ENCODE data around the gene COL18A1. TPM values are rescaled to one million over a fixed set of nuclear protein-coding genes. Genes with fewer than 3 reads are reported as not detected.
A peak's percentile ranks its signal among the peaks of the same experiment; 100 is the strongest.

COL18A1 gene
- total and polyA plus RNA-seq, 2 of the 8 experiments (the other 6 are each of a cell fraction or from before 2014, with no cell fraction given) = 145 to 201 TPM

- no peak overlapping the region for H3K4me2 ChIP-seq (ENCODE audit: insufficient read depth in 1 of 2, low read depth in 2 of 2, low read length in 2 of 2)
- H2AFZ ChIP-seq (ENCODE audit: low read length) = no peak overlapping the region
- H3K9ac ChIP-seq (replicated peaks in 1 of 4; ENCODE audit: extremely low read depth in 1 of 4, low read depth in 3 of 4, low read length in 3 of 4) = no peak overlapping the region
- H3K4me1 ChIP-seq (replicated peaks in 1 of 4; ENCODE audit: control insufficient read depth in 3 of 4, insufficient read depth in 4 of 4, low read length in 3 of 4) = no peaks in the 10 kb centered on the region
- H3K79me1 ChIP-seq (ENCODE audit: low read depth, low read length) = peaks cover 10% of the 10 kb centered on the region
- H3K4ac ChIP-seq (replicated peaks; ENCODE audit: insufficient read length, low read depth, low read length) = no peak overlapping the region
- no peak overlapping the region for H3K18ac ChIP-seq (ENCODE audit: extremely low read depth, low read length)
- H2BK120ac ChIP-seq (replicated peaks; ENCODE audit: low read depth, low read length) = no peak overlapping the region
- ChIA-PET POLR2A (ENCODE audit: partially characterized antibody) (interaction anchor here (0.6 to 0.9 kb wide), 4 partner anchors 17 to 202 kb away, joined by 3 to 4 read pairs (median 3); no protein-coding TSS in a partner anchor), CTCF (ENCODE audit: partially characterized antibody) (interaction anchor here (0.8 to 2.1 kb wide), 7 partner anchors 8 to 165 kb away, joined by 3 to 6 read pairs (median 4); no protein-coding TSS in a partner anchor)
- H3K14ac ChIP-seq (ENCODE audit: insufficient read length) = no peak overlapping the region
- H4K8ac ChIP-seq (ENCODE audit: extremely low read depth, insufficient read depth, low read length) = no peak overlapping the region; the same call in 1 of the 2 replicates
- H2BK5ac ChIP-seq (ENCODE audit: low read depth, low read length) = peak overlapping the region; percentile 39; the same call in 1 of the 2 replicates
- DNase-seq (ENCODE audit: low read depth in 1 of 2, low spot score in 2 of 2) = no peak
- no peak overlapping the region for H2AK5ac ChIP-seq (ENCODE audit: low read depth, low read length)
- no peak for FAIRE-seq
- H3K79me2 ChIP-seq (ENCODE audit: control insufficient read depth in 1 of 2, insufficient read depth in 2 of 2, low read length in 2 of 2) = peaks cover 0 to 73% of the 10 kb centered on the region in 2 experiments; a peak in 3 of 4 replicates
- H2BK20ac ChIP-seq (ENCODE audit: low read length) = no peak overlapping the region
- TF ChIP-seq FOSL1 (IDR thresholded peaks at IDR 0.05; ENCODE audit: insufficient read depth, low read depth, low read length) = no peak
- no peak for TF ChIP-seq EP300 (IDR thresholded peaks at IDR 0.05; ENCODE audit: borderline replicate concordance in 1 of 2, low read depth in 2 of 2, low read length in 2 of 2)
- no peak for TF ChIP-seq SIN3A (conservative IDR thresholded peaks at IDR 0.05 in 1 of 2, IDR thresholded peaks at IDR 0.05 in 1 of 2; ENCODE audit: low read depth in 1 of 2, low read length in 2 of 2)
- TF ChIP-seq CREB1 (IDR thresholded peaks at IDR 0.05) = no peak
- no peak for TF ChIP-seq ATF3 (IDR thresholded peaks at IDR 0.05; ENCODE audit: insufficient read depth, low read depth, low read length)
- no peak for TF ChIP-seq SUZ12 (IDR thresholded peaks at IDR 0.05; ENCODE audit: low read length)
- TF ChIP-seq BACH1 (IDR thresholded peaks at IDR 0.05; ENCODE audit: low read length) = no peak
- TF ChIP-seq KDM1A (IDR thresholded peaks at IDR 0.05; ENCODE audit: borderline replicate concordance, low read length) = no peak
- H3K36me3 ChIP-seq (ENCODE audit: control insufficient read depth in 2 of 4, insufficient read depth in 4 of 4, low read length in 3 of 4) = peaks cover 0 to 17% (median 0%) of the 10 kb centered on the region in 4 experiments; a peak in 3 of 8 replicates
- H3K4me3 ChIP-seq (ENCODE audit: extremely low read depth in 1 of 4, insufficient read depth in 2 of 4, low read depth in 3 of 4, low read length in 4 of 4) = no peak overlapping the region
- H2BK12ac ChIP-seq (ENCODE audit: low read depth, low read length) = no peak overlapping the region
- no peak overlapping the region for H3K23ac ChIP-seq (ENCODE audit: insufficient read length)
- H3K23me2 ChIP-seq (ENCODE audit: low read depth, low read length) = no peaks in the 10 kb centered on the region
- no peak overlapping the region for H4K5ac ChIP-seq (ENCODE audit: insufficient read length, low read depth, low read length)
- no peaks in the 10 kb centered on the region for H3K27me3 ChIP-seq (replicated peaks in 1 of 4; ENCODE audit: control insufficient read depth in 3 of 4, extremely low read depth in 1 of 4, insufficient read depth in 3 of 4, low read length in 3 of 4)
- 92% methylated on average over 28 of the region's 30 CpGs; no CpG with 5 or more reads in 1 of the 2 experiments for WGBS, 2 experiments (ENCODE audit: extremely low coverage in 1 of 2, insufficient coverage in 1 of 2, insufficient read length in 1 of 2, insufficient replicate concordance in 2 of 2, low coverage in 1 of 2, low lambda C conversion rate in 2 of 2, missing lambda C conversion rate in 1 of 2)
- no peak overlapping the region; the same call in 1 of the 2 replicates for H3K27ac ChIP-seq (ENCODE audit: low read depth, low read length)
- H4K20me1 ChIP-seq (replicated peaks in 1 of 2; ENCODE audit: control insufficient read depth in 1 of 2, insufficient read depth in 2 of 2, low read length in 2 of 2) = peaks cover 14 to 28% of the 10 kb centered on the region in 2 experiments
- no peak overlapping the region for H2BK15ac ChIP-seq (ENCODE audit: low read length)
- no peak overlapping the region for H4K91ac ChIP-seq (replicated peaks; ENCODE audit: insufficient read length, low read length)
- no peaks in the 10 kb centered on the region; a peak in 2 of 4 replicates for H3K9me3 ChIP-seq (ENCODE audit: insufficient read depth in 2 of 2, low read depth in 1 of 2, low read length in 1 of 2)
- H3K56ac ChIP-seq (replicated peaks; ENCODE audit: insufficient read length, low read depth, low read length) = no peak overlapping the region
Measured at GRCh38 chr21:45458281-45459170, 53.6 kb downstream of the COL18A1 start.

Measured in H1 (cell line).